BE2C (cell line): ENCODE results near the gene GTSE1.

ENCODE experiments used
- DNase-seq: peaks from one replicate; pipeline ENCODE4 v3.0.0-alpha.2; 2020
- H3K27me3 ChIP-seq: fragments of 250-450 bp; sonication (Bioruptor Pico); 2 replicates; pipeline ENCODE4 v1.5.1; 2020; ENCODE audit warnings: mild to moderate bottlenecking
- H3K36me3 ChIP-seq: fragments of 250-450 bp; sonication (Bioruptor Pico); 2 replicates; pipeline ENCODE4 v1.5.1; 2020; ENCODE audit warnings: mild to moderate bottlenecking
- H3K4me1 ChIP-seq: fragments of 250-450 bp; sonication (Bioruptor Pico); 2 replicates; pipeline ENCODE4 v1.5.1; 2020
- H3K4me3 ChIP-seq: 2 replicates; pipeline ENCODE4 v1.5.1; 2011; ENCODE audit warnings: low read depth, low read length
- H3K9me3 ChIP-seq: fragments of 250-450 bp; sonication (Bioruptor Pico); 2 replicates; pipeline ENCODE4 v1.5.1; 2020
- CTCF ChIP-seq: IDR thresholded peaks from 2 replicates; pipeline ENCODE4 v1.5.1; 2012; ENCODE audit warnings: mild to moderate bottlenecking, low read depth, low read length

GTSE1 gene

GRCh38 chr22:46338636-46339035 is 42.0 kb downstream of the GTSE1 start:
- H3K9me3 ChIP-seq = no peaks in the 10 kb centered on the region
- H3K36me3 ChIP-seq = peaks cover 57% of the 10 kb centered on the region
- TF ChIP-seq CTCF = no peak
- H3K4me3 ChIP-seq = no peak overlapping the region
- no peaks in the 10 kb centered on the region for H3K4me1 ChIP-seq
- no peaks in the 10 kb centered on the region for H3K27me3 ChIP-seq
- DNase-seq = no peak

GRCh38 chr22:46339956-46340355 is 43.3 kb downstream of the GTSE1 start:
- Histone ChIP-seq H3K27me3 (no peaks in the 10 kb centered on the region), H3K36me3 (peaks cover 70% of the 10 kb centered on the region), H3K4me3 (no peak overlapping the region), H3K4me1 (no peaks in the 10 kb centered on the region), H3K9me3 (no peaks in the 10 kb centered on the region)
- no peak for TF ChIP-seq CTCF
- no peak for DNase-seq

- DNase-seq = no peak
- no peak for TF ChIP-seq CTCF
- Histone ChIP-seq H3K4me1 (no peaks in the 10 kb centered on the region), H3K27me3 (no peaks in the 10 kb centered on the region), H3K4me3 (no peak overlapping the region), H3K36me3 (peaks cover 77% of the 10 kb centered on the region), H3K9me3 (no peaks in the 10 kb centered on the region)
These were observed 44.0 kb downstream of the GTSE1 start for GRCh38 chr22:46340676-46341075.

- Histone ChIP-seq H3K4me3 (no peak overlapping the region), H3K27me3 (no peaks in the 10 kb centered on the region), H3K4me1 (no peaks in the 10 kb centered on the region), H3K36me3 (peaks cover 91% of the 10 kb centered on the region), H3K9me3 (no peaks in the 10 kb centered on the region)
- TF ChIP-seq CTCF = no peak
- DNase-seq = no peak
These were observed 50.2 kb downstream of the GTSE1 start for GRCh38 chr22:46346680-46347405.

GRCh38 chr22:46347646-46348045 is 51.0 kb downstream of the GTSE1 start:
- no peak for DNase-seq
- Histone ChIP-seq H3K27me3 (no peaks in the 10 kb centered on the region), H3K4me1 (peaks cover 6% of the 10 kb centered on the region), H3K4me3 (no peak overlapping the region), H3K36me3 (peaks cover 91% of the 10 kb centered on the region), H3K9me3 (no peaks in the 10 kb centered on the region)
- TF ChIP-seq CTCF = no peak

GRCh38 chr22:46348099-46348695 is 51.5 kb downstream of the GTSE1 start:
- Histone ChIP-seq H3K9me3 (no peaks in the 10 kb centered on the region), H3K27me3 (no peaks in the 10 kb centered on the region), H3K4me3 (no peak overlapping the region), H3K36me3 (peaks cover 90% of the 10 kb centered on the region), H3K4me1 (peaks cover 11% of the 10 kb centered on the region)
- TF ChIP-seq CTCF = no peak
- no peak for DNase-seq
